Upper lobe of left lung (tissue), 6 donors: ENCODE data around the gene LTB. TPM values are rescaled to one million over a fixed set of nuclear protein-coding genes. Genes with fewer than 3 reads are reported as not detected.

Experiments
- ATAC-seq, 2 donors: fragments of 200-7000 bp; cut with Tn5 transposase; one replicate each; pipeline ENCODE4 v1.9.1; 2022; ENCODE audit warnings: mild to moderate bottlenecking in 2 of 2, moderate library complexity in 2 of 2; ENCODE audit not compliant: low FRiP score in 2 of 2
- DNase-seq, 2 donors: peaks; one replicate each; pipeline ENCODE4 v3.0.0-alpha.2; 2019 to 2020
- H3K27ac ChIP-seq, 4 donors: fragments of 200-600 bp; sonication (generic); one replicate each; pipeline ENCODE4 v1.5.1; 2016 to 2019
- H3K27me3 ChIP-seq, 4 donors: fragments of 200-600 bp; sonication (generic); one replicate each; pipeline ENCODE4 v1.5.1; 2017 to 2019
- H3K36me3 ChIP-seq, 4 donors: fragments of 200-600 bp; sonication (generic); one replicate each; pipeline ENCODE4 v1.5.1; 2016 to 2019
- H3K4me1 ChIP-seq, 4 donors: fragments of 200-600 bp; sonication (generic); one replicate each; pipeline ENCODE4 v1.5.1; 2018 to 2019
- H3K4me3 ChIP-seq, 4 donors: fragments of 200-600 bp; sonication (generic); one replicate each; pipeline ENCODE4 v1.5.1; 2017 to 2019; ENCODE audit warnings: mild to moderate bottlenecking in 2 of 4, moderate library complexity in 1 of 4
- H3K9me3 ChIP-seq, 4 donors: fragments of 200-600 bp; sonication (generic); one replicate each; pipeline ENCODE4 v1.5.1; 2018 to 2019
- EP300 ChIP-seq, 4 donors: sonication (generic); formaldehyde crosslinking; IDR thresholded peaks; one replicate each; pipeline ENCODE4 v1.5.1; 2017; ENCODE audit warnings: antibody characterized with exemption in 4 of 4, control low read depth in 2 of 4
- POLR2A ChIP-seq, 4 donors: fragments of 450-650 bp; IDR thresholded peaks; one replicate each; pipeline ENCODE4 v1.5.1; 2016 to 2017; ENCODE audit warnings: antibody characterized with exemption in 4 of 4, mild to moderate bottlenecking in 2 of 4
- POLR2AphosphoS5 ChIP-seq, 2 donors: sonication (generic); formaldehyde crosslinking; IDR thresholded peaks; one replicate each; pipeline ENCODE4 v1.5.1; 2017; ENCODE audit warnings: antibody characterized with exemption in 2 of 2
- WGBS, 2 donors: methylation state at CpG; one replicate each; pipeline ENCODE4 v1.1.5; 2017 to 2018; 5-methylcytosine and 5-hydroxymethylcytosine counted together
- total RNA-seq, 6 donors: library from RNA; depleted of rRNA in 4 of 6; stranded (reverse); fragments of >200 nt in 4 of 6; gene quantifications; one replicate each; pipeline versions ENCODE4 v1.1.0 to v1.2.1, GENCODE V29; 2016 to 2021
- TF ChIP-seq, protein P1 (sequence below), 6 experiments: fragments of 450-650 bp in 4 of 6; fragments of 200-600 bp in 2 of 6; sonication (generic) in 2 of 6; IDR thresholded peaks; one replicate each; pipeline ENCODE4 v1.5.1; 2016 to 2019; ENCODE audit warnings: antibody characterized with exemption in 6 of 6
- donor health status: DM: no; HTN: no; CAD: no; lungs with moderate emphysema.
- donor health status: DM: no; HTN: yes; CAD: no; lungs with severe emphysema.

The LTB gene
- total RNA-seq, result 10 to 100 TPM in 1 of 6 donors, 1 to 10 TPM in 2, not detected in 3; 1.3 to 18.7 (median 8.2) TPM

DNA sequence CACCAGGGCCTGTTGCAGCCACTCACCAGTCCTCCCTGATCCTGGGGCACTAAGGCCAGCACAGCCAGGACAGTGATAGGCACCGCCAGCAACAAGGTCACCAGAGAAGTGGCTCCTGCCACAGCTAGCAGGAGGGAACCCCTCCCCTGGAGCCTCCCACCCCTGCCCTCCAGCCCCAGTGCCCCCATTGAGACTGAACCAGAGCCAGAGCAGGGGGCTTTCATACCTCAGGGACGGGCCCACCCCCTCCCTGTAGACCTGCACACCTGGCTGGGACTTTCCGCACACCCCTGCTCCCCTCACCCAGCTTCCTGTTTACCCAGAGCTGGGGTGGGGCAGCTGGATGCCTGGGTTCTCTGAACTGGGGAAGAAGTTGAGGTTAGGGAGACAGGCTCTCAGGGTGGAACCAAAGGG, at the start of gene LTB:
Gene LTB, minus strand, starts transcription at position 195 of the 414 bp plus-strand sequence. Its CDS starts 7 bp downstream, at position 188.
- DNase-seq, result peak; percentile 41 to 59
- H3K27ac ChIP-seq, result peak within 1 kb of the TSS; percentile 77 to 96 (median 90)
- TF ChIP-seq POLR2AphosphoS5 (IDR thresholded peaks at IDR 0.05) (no peak), POLR2A (IDR thresholded peaks at IDR 0.05) (no peak), EP300 (IDR thresholded peaks at IDR 0.05) (no peak)
- TF ChIP-seq, protein P1, sequence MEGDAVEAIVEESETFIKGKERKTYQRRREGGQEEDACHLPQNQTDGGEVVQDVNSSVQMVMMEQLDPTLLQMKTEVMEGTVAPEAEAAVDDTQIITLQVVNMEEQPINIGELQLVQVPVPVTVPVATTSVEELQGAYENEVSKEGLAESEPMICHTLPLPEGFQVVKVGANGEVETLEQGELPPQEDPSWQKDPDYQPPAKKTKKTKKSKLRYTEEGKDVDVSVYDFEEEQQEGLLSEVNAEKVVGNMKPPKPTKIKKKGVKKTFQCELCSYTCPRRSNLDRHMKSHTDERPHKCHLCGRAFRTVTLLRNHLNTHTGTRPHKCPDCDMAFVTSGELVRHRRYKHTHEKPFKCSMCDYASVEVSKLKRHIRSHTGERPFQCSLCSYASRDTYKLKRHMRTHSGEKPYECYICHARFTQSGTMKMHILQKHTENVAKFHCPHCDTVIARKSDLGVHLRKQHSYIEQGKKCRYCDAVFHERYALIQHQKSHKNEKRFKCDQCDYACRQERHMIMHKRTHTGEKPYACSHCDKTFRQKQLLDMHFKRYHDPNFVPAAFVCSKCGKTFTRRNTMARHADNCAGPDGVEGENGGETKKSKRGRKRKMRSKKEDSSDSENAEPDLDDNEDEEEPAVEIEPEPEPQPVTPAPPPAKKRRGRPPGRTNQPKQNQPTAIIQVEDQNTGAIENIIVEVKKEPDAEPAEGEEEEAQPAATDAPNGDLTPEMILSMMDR (IDR thresholded peaks at IDR 0.05), result no peak
- peaks cover 23 to 38% (median 33%) of the 10 kb centered on the region in 4 donors for H3K4me1 ChIP-seq
- 66% methylated on average over 3 of the region's 3 CpGs; no CpG with 5 or more reads in 1 of the 2 donors for WGBS, 2 donors
- H3K36me3 ChIP-seq, result no peaks in the 10 kb centered on the region
- H3K4me3 ChIP-seq, result peak within 1 kb of the TSS; percentile 67 to 87 (median 74)
- no peaks in the 10 kb centered on the region for H3K27me3 ChIP-seq
- ATAC-seq, result no peak
- H3K9me3 ChIP-seq, result no peaks in the 10 kb centered on the region

- H3K4me3 ChIP-seq, result no peak overlapping the region
- WGBS, 2 donors, result 88 to 96% methylated on average over 24 to 28 of the region's 32 CpGs
- H3K4me1 ChIP-seq, result no peaks in the 10 kb centered on the region
- ATAC-seq, result no peak
- H3K27me3 ChIP-seq, result no peaks in the 10 kb centered on the region
- peaks cover 65 to 100% (median 100%) of the 10 kb centered on the region in 4 donors for H3K36me3 ChIP-seq
- no peaks in the 10 kb centered on the region for H3K9me3 ChIP-seq
- no peak for TF ChIP-seq EP300 (IDR thresholded peaks at IDR 0.05)
- TF ChIP-seq POLR2AphosphoS5 (IDR thresholded peaks at IDR 0.05), result no peak
- no peak for TF ChIP-seq POLR2A (IDR thresholded peaks at IDR 0.05)
- TF ChIP-seq, protein P1 (IDR thresholded peaks at IDR 0.05), result no peak
- no peak overlapping the region for H3K27ac ChIP-seq
- peak in 1 of 2 donors; percentile 79 for DNase-seq
Measured at GRCh38 chr6:31631681-31632278, 49.6 kb upstream of the LTB start.

DNA sequence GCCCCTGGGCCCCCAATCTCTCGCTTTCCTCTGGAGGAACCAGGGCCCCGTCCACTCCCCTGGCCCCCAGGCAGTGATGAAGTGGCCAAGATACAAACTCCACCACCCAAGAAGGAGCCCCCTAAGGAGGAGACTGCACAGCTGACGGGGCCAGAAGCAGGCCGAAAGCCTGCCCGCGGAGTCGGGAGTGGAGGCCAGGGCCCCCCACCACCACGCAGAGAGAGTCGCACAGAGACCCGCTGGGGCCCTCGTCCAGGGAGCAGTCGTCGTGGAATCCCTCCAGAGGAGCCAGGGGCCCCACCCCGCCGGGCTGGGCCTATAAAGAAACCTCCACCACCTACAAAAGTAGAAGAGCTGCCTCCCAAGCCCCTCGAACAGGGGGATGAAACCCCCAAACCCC, 49.0 kb upstream of the LTB start:
- 87 to 89% methylated on average over 3 to 16 of the region's 16 CpGs for whole genome bisulfite sequencing, 2 donors
- ATAC-seq, result no peak
- Histone ChIP-seq H3K36me3 (peaks cover 65 to 100% (median 100%) of the 10 kb centered on the region in 4 donors), H3K27ac (no peak overlapping the region), H3K9me3 (no peaks in the 10 kb centered on the region), H3K4me3 (no peak overlapping the region), H3K27me3 (no peaks in the 10 kb centered on the region), H3K4me1 (no peaks in the 10 kb centered on the region)
- TF ChIP-seq POLR2AphosphoS5 (IDR thresholded peaks at IDR 0.05) (no peak), EP300 (IDR thresholded peaks at IDR 0.05) (no peak), POLR2A (IDR thresholded peaks at IDR 0.05) (no peak)
- TF ChIP-seq, protein P1 (IDR thresholded peaks at IDR 0.05), result no peak
- peak in 1 of 2 donors; percentile 61 for DNase-seq

DNA sequence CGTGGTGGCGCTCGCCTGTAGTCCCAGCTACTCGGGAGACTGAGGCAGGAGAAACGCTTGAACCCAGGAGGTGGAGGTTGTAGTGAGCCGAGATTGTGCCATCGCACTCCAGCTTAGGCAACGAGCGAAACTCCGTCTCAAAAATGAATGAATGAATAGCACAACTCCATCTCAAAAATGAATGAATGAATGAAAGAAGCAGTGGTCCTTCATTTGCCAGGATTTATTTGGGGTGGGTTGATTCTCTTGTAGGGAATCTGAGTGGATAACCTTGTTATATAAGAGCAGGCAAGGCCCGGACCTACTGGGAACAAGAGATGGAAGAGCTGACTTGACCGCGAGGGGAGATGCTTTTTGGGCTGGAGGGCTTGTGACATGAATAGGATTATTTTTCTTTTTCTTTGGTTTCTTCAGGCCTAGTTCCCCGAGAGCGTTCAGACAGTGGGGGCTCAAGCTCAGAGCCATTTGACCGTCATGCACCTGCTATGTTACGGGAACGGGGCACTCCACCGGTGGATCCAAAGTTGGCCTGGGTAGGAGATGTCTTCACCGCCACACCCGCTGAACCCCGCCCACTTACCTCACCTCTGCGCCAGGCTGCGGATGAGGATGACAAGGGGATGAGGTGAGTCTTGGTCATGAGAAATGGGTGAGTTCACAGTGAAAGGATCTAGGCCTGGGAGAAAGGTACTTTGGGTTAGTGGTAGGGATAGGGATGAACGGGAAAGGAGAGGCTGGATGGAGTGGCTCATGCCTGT, 48.1 kb upstream of the LTB start:
- Histone ChIP-seq H3K27ac (no peak overlapping the region), H3K27me3 (no peaks in the 10 kb centered on the region), H3K36me3 (peaks cover 66 to 100% (median 100%) of the 10 kb centered on the region in 4 donors), H3K9me3 (no peaks in the 10 kb centered on the region), H3K4me1 (no peaks in the 10 kb centered on the region), H3K4me3 (no peak overlapping the region)
- no peak for TF ChIP-seq EP300 (IDR thresholded peaks at IDR 0.05)
- TF ChIP-seq, protein P1 (IDR thresholded peaks at IDR 0.05), result no peak
- no peak for TF ChIP-seq POLR2AphosphoS5 (IDR thresholded peaks at IDR 0.05)
- no peak for TF ChIP-seq POLR2A (IDR thresholded peaks at IDR 0.05)
- DNase-seq (no peak), ATAC-seq (peak in 1 of 2 donors; percentile 15)
- WGBS, 2 donors, result 93 to 94% methylated on average over 25 of the region's 25 CpGs
